HEK293T (cell line): Measurements from ENCODE around the gene GPHN.

Experiments used
- ARNT ChIP-seq: fragments of 450-650 bp; IDR thresholded peaks from 2 replicates; pipeline ENCODE4 v1.6.1; 2017; ENCODE audit warnings: mild to moderate bottlenecking
- BHLHE40 ChIP-seq: fragments of 450-650 bp; IDR thresholded peaks from 2 replicates; pipeline ENCODE4 v1.6.1; 2016; ENCODE audit warnings: mild to moderate bottlenecking, moderate library complexity, borderline replicate concordance
- ELF4 ChIP-seq: fragments of 450-650 bp; IDR thresholded peaks from 2 replicates; pipeline ENCODE4 v1.6.1; 2017; ENCODE audit warnings: antibody characterized with exemption
- FOXK2 ChIP-seq: fragments of 450-650 bp; IDR thresholded peaks from 2 replicates; pipeline ENCODE4 v1.6.1; 2016; ENCODE audit warnings: mild to moderate bottlenecking
- FOXM1 ChIP-seq: fragments of 450-650 bp; IDR thresholded peaks from 2 replicates; pipeline ENCODE4 v1.6.1; 2017; ENCODE audit warnings: mild to moderate bottlenecking, borderline replicate concordance
- HDGF ChIP-seq: fragments of 450-650 bp; IDR thresholded peaks from 2 replicates; pipeline ENCODE4 v1.6.1; 2017; ENCODE audit warnings: antibody characterized with exemption, borderline replicate concordance
- L3MBTL2 ChIP-seq: fragments of 450-650 bp; conservative IDR thresholded peaks from 2 replicates; pipeline ENCODE4 v1.6.1; 2016; ENCODE audit warnings: mild to moderate bottlenecking
- LEF1 ChIP-seq: fragments of 450-650 bp; IDR thresholded peaks from 2 replicates; pipeline ENCODE4 v1.6.1; 2017; ENCODE audit warnings: mild to moderate bottlenecking, borderline replicate concordance
- NFRKB ChIP-seq: fragments of 450-650 bp; IDR thresholded peaks from 2 replicates; pipeline ENCODE4 v1.6.1; 2016; ENCODE audit warnings: mild to moderate bottlenecking, moderate library complexity
- PKNOX1 ChIP-seq: fragments of 450-650 bp; IDR thresholded peaks from 2 replicates; pipeline ENCODE4 v1.6.1; 2016
- SP1 ChIP-seq: fragments of 450-650 bp; IDR thresholded peaks from 2 replicates; pipeline ENCODE4 v1.6.1; 2017
- SUZ12 ChIP-seq: fragments of 450-650 bp; IDR thresholded peaks from 2 replicates; pipeline ENCODE4 v1.6.1; 2016; ENCODE audit warnings: mild to moderate bottlenecking
- TARDBP ChIP-seq: fragments of 450-650 bp; IDR thresholded peaks from 2 replicates; pipeline ENCODE4 v1.6.1; 2016
- ZNF384 ChIP-seq: fragments of 450-650 bp; IDR thresholded peaks from 2 replicates; pipeline ENCODE4 v1.6.1; 2016

DNA sequence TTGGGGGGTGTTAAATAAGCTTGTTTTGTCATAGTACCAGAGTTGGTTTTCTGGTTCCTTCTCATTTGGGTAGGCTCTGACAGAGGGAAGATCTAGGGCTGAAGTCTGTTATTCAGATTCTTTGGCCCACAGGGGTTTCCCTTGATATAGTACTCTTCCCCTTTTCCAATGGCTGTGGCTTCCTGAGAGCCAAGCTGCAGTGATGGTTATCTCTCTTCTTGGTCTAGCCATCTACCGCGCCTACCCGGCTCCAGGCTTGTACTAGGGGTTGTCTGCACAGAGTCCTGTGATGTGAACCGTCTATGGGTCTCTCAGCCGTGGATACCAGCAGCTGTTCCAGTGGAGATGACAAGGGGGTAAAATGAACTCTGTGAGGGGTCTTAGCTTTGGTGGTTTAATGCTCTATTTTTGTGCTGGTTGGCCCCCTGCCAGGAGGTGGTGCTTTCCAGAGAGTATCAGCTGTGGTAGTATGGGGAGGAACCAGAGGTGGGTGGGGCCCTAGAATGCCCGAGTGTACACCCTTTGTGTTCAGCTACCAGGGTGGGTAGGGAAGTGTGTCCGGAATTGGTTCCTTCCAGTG lies 209.7 kb downstream of the GPHN start:
- no peak for TF ChIP-seq ELF4
- TF ChIP-seq NFRKB: no peak
- no peak for TF ChIP-seq SUZ12
- no peak for TF ChIP-seq FOXK2
- TF ChIP-seq FOXM1: no peak
- no peak for TF ChIP-seq PKNOX1
- TF ChIP-seq HDGF: no peak
- TF ChIP-seq BHLHE40: no peak
- no peak for TF ChIP-seq ZNF384
- no peak for TF ChIP-seq LEF1
- TF ChIP-seq L3MBTL2: no peak
- no peak for TF ChIP-seq SP1
- no peak for TF ChIP-seq ARNT
- TF ChIP-seq TARDBP: no peak
